ENCODE data around the gene CILP2. TPM values are rescaled to one million over a fixed set of nuclear protein-coding genes. Genes with fewer than 3 reads are reported as not detected.

CILP2 gene
- total RNA-seq, 2 experiments from 2014 or later, result 0.16 to 0.24 TPM

- Mint-ChIP-seq H3K9me3 (ENCODE audit: insufficient read depth) (no peaks in the 10 kb centered on the region), H3K36me3 (ENCODE audit: low read depth) (peaks cover 23% of the 10 kb centered on the region), H3K27ac (no peak overlapping the region), H3K4me3 (no peak overlapping the region), H3K27me3 (ENCODE audit: low read depth) (no peaks in the 10 kb centered on the region), H3K4me1 (ENCODE audit: low read depth) (peaks cover 55% of the 10 kb centered on the region)
- ATAC-seq (no peak), DNase-seq (no peak)
- ChIA-PET CTCF (interaction anchor here (2.1 to 2.5 kb wide), 2 partner anchors 29 to 50 kb away, joined by 10 to 11 read pairs; no protein-coding TSS in a partner anchor), POLR2A (no interaction called here)
Observed at GRCh38 chr19:19582471-19582870, 44.4 kb downstream of the CILP2 start.

GRCh38 chr19:19584356-19584755, 46.3 kb downstream of the CILP2 start:
- Mint-ChIP-seq H3K27ac (no peak overlapping the region), H3K4me1 (ENCODE audit: low read depth) (peaks cover 73% of the 10 kb centered on the region), H3K27me3 (ENCODE audit: low read depth) (no peaks in the 10 kb centered on the region), H3K36me3 (ENCODE audit: low read depth) (peaks cover 35% of the 10 kb centered on the region), H3K4me3 (no peak overlapping the region), H3K9me3 (ENCODE audit: insufficient read depth) (no peaks in the 10 kb centered on the region)
- DNase-seq (no peak), ATAC-seq (no peak)
- ChIA-PET CTCF (interaction anchor here (1.0 to 1.6 kb wide), 2 partner anchors 30 to 52 kb away, joined by 4 to 5 read pairs; no protein-coding TSS in a partner anchor), POLR2A (no interaction called here)

GRCh38 chr19:19587771-19588170, 49.7 kb downstream of the CILP2 start:
- DNase-seq, result no peak
- ATAC-seq, result no peak
- H3K4me3 Mint-ChIP-seq, result no peak overlapping the region
- H3K9me3 Mint-ChIP-seq (ENCODE audit: insufficient read depth), result no peaks in the 10 kb centered on the region
- POLR2A ChIA-PET, result interaction anchor here (1.3 kb wide), 1 partner anchor 27 kb away, joined by 7 read pairs; no protein-coding TSS in a partner anchor
- peaks cover 53% of the 10 kb centered on the region for H3K36me3 Mint-ChIP-seq (ENCODE audit: low read depth)
- peaks cover 72% of the 10 kb centered on the region for H3K4me1 Mint-ChIP-seq (ENCODE audit: low read depth)
- peak overlapping the region; percentile 81 for H3K27ac Mint-ChIP-seq
- CTCF ChIA-PET, result interaction anchor here (1.1 to 4.8 kb wide), 3 partner anchors 15 to 34 kb away, joined by 3 to 27 read pairs (median 3); no protein-coding TSS in a partner anchor
- H3K27me3 Mint-ChIP-seq (ENCODE audit: low read depth), result no peaks in the 10 kb centered on the region

- ChIA-PET CTCF (interaction anchor here (1.1 to 4.8 kb wide), 2 partner anchors 18 to 34 kb away, joined by 3 to 27 read pairs; no protein-coding TSS in a partner anchor), POLR2A (interaction anchor here (1.4 kb wide), 1 partner anchor 29 kb away, joined by 3 read pairs; no protein-coding TSS in a partner anchor)
- ATAC-seq (no peak), DNase-seq (no peak)
- Mint-ChIP-seq H3K4me3 (no peak overlapping the region), H3K27me3 (ENCODE audit: low read depth) (no peaks in the 10 kb centered on the region), H3K36me3 (ENCODE audit: low read depth) (peaks cover 60% of the 10 kb centered on the region), H3K4me1 (ENCODE audit: low read depth) (peaks cover 73% of the 10 kb centered on the region), H3K9me3 (ENCODE audit: insufficient read depth) (no peaks in the 10 kb centered on the region), H3K27ac (peak overlapping the region; percentile 81)
Observed at GRCh38 chr19:19588546-19588945, 50.5 kb downstream of the CILP2 start.

- ChIA-PET CTCF (interaction anchor here (1.1 to 4.8 kb wide), 6 partner anchors 11 to 59 kb away, joined by 3 to 27 read pairs (median 8); partner anchors contain the start of gene GMIP), POLR2A (interaction anchor here (0.6 to 2.5 kb wide), 7 partner anchors 11 to 275 kb away, joined by 3 to 12 read pairs (median 4); partner anchors contain the start of genes PBX4 and ZNF101)
- H3K27ac Mint-ChIP-seq, result peak overlapping the region; percentile 79
- H3K9me3 Mint-ChIP-seq (ENCODE audit: insufficient read depth), result no peaks in the 10 kb centered on the region
- no peaks in the 10 kb centered on the region for H3K27me3 Mint-ChIP-seq (ENCODE audit: low read depth)
- peak overlapping the region; percentile 52 for H3K4me3 Mint-ChIP-seq
- peaks cover 64% of the 10 kb centered on the region for H3K36me3 Mint-ChIP-seq (ENCODE audit: low read depth)
- ATAC-seq (peak; percentile 62), DNase-seq (peak; percentile 67)
- peaks cover 74% of the 10 kb centered on the region for H3K4me1 Mint-ChIP-seq (ENCODE audit: low read depth)
Observed at GRCh38 chr19:19591133-19591825, 53.2 kb downstream of the CILP2 start.

GRCh38 chr19:19592690-19593089, 54.6 kb downstream of the CILP2 start:
- CTCF ChIA-PET, result no interaction called here
- no peaks in the 10 kb centered on the region for H3K9me3 Mint-ChIP-seq (ENCODE audit: insufficient read depth)
- DNase-seq (no peak), ATAC-seq (no peak)
- peaks cover 81% of the 10 kb centered on the region for H3K4me1 Mint-ChIP-seq (ENCODE audit: low read depth)
- H3K4me3 Mint-ChIP-seq, result no peak overlapping the region
- H3K27me3 Mint-ChIP-seq (ENCODE audit: low read depth), result no peaks in the 10 kb centered on the region
- peaks cover 70% of the 10 kb centered on the region for H3K36me3 Mint-ChIP-seq (ENCODE audit: low read depth)
- POLR2A ChIA-PET, result interaction anchor here (1.0 kb wide), 1 partner anchor 25 kb away, joined by 3 read pairs; the partner anchor contains the start of gene PBX4
- peak overlapping the region; percentile 73 for H3K27ac Mint-ChIP-seq

- peaks cover 81% of the 10 kb centered on the region for H3K4me1 Mint-ChIP-seq (ENCODE audit: low read depth)
- ChIA-PET POLR2A (interaction anchor here (0.7 kb wide), 1 partner anchor 75 kb away, joined by 3 read pairs; no protein-coding TSS in a partner anchor), CTCF (interaction anchor here (1.7 kb wide), 1 partner anchor 40 kb away, joined by 5 read pairs; no protein-coding TSS in a partner anchor)
- no peak for ATAC-seq
- no peak for DNase-seq
- no peak overlapping the region for H3K4me3 Mint-ChIP-seq
- H3K36me3 Mint-ChIP-seq (ENCODE audit: low read depth), result peaks cover 63% of the 10 kb centered on the region
- no peaks in the 10 kb centered on the region for H3K9me3 Mint-ChIP-seq (ENCODE audit: insufficient read depth)
- no peaks in the 10 kb centered on the region for H3K27me3 Mint-ChIP-seq (ENCODE audit: low read depth)
- H3K27ac Mint-ChIP-seq, result peak overlapping the region; percentile 28
Observed at GRCh38 chr19:19594381-19594780, 56.3 kb downstream of the CILP2 start.

- ChIA-PET CTCF (interaction anchor here (1.7 kb wide), 1 partner anchor 41 kb away, joined by 5 read pairs; no protein-coding TSS in a partner anchor), POLR2A (no interaction called here)
- Mint-ChIP-seq H3K27me3 (ENCODE audit: low read depth) (no peaks in the 10 kb centered on the region), H3K36me3 (ENCODE audit: low read depth) (peaks cover 58% of the 10 kb centered on the region), H3K4me1 (ENCODE audit: low read depth) (peaks cover 77% of the 10 kb centered on the region), H3K27ac (peak overlapping the region; percentile 82), H3K4me3 (no peak overlapping the region), H3K9me3 (ENCODE audit: insufficient read depth) (no peaks in the 10 kb centered on the region)
- no peak for DNase-seq
- ATAC-seq, result no peak
Observed at GRCh38 chr19:19595171-19595701, 57.2 kb downstream of the CILP2 start.

Other genes with a start within 250 kb of the CILP2 start
- 10 to 100 TPM; 58.9 to 60.9 TPM for gene SUGP1, start 217.8 kb upstream of the CILP2 start, total RNA-seq
- gene MAU2, start 217.4 kb upstream of the CILP2 start, total RNA-seq, result 10 to 100 TPM; 67.0 to 67.4 TPM
- 100 to 1,000 TPM; 180 TPM for gene GATAD2A, start 132.6 kb upstream of the CILP2 start, total RNA-seq
- 1 to 10 TPM; 3.4 to 3.9 TPM for gene TSSK6, start 22.7 kb upstream of the CILP2 start, total RNA-seq
- gene NDUFA13, start 22.0 kb upstream of the CILP2 start, total RNA-seq, result 100 to 1,000 TPM; 388 to 413 TPM
- 10 to 100 TPM; 10.0 to 10.6 TPM for gene YJEFN3, start 9.4 kb upstream of the CILP2 start, total RNA-seq
- 10 to 100 TPM; 33.8 to 34.1 TPM for gene PBX4, start 80.4 kb downstream of the CILP2 start, total RNA-seq
- 10 to 100 TPM; 44.8 to 50.8 TPM for gene LPAR2, start 90.0 kb downstream of the CILP2 start, total RNA-seq
- 100 to 1,000 TPM in 1 of 2 experiments, 10 to 100 TPM in 1; 96.7 to 104 TPM for gene GMIP, start 105.4 kb downstream of the CILP2 start, total RNA-seq
- gene ATP13A1, start 125.4 kb downstream of the CILP2 start, total RNA-seq, result 10 to 100 TPM; 78.6 to 78.8 TPM
- gene ZNF101, start 130.6 kb downstream of the CILP2 start, total RNA-seq, result 10 to 100 TPM; 74.2 to 87.8 TPM
- gene ZNF14, start 194.8 kb downstream of the CILP2 start, total RNA-seq, result 1 to 10 TPM; 6.9 TPM